Endodermal cell (in vitro differentiated cells): ENCODE data around the gene DNASE2. TPM values are rescaled to one million over a fixed set of nuclear protein-coding genes. Genes with fewer than 3 reads are reported as not detected.
A peak's percentile ranks its signal among the peaks of the same experiment; 100 is the strongest.
"Not testable (repeated sequence)": the region's sequence is repeated elsewhere in the genome, so short reads cannot be mapped to it uniquely, and the experiment has no call there.

Source experiments
- DNase-seq: peaks from one replicate; pipeline ENCODE4 v3.0.0-alpha.2; 2017
- H3K27ac ChIP-seq: 2 replicates; pipeline ENCODE4 v1.5.1; 2013; ENCODE audit warnings: mild to moderate bottlenecking, low read depth, low read length, moderate library complexity
- H3K27me3 ChIP-seq: 2 replicates; pipeline ENCODE4 v1.6.1; 2013; ENCODE audit warnings: mild to moderate bottlenecking, low read length, moderate library complexity; ENCODE audit not compliant: insufficient read depth, control insufficient read depth, poor library complexity, severe bottlenecking
- H3K36me3 ChIP-seq: 2 replicates; pipeline ENCODE4 v1.7.0; 2013; ENCODE audit warnings: mild to moderate bottlenecking, low read length, moderate library complexity; ENCODE audit not compliant: control insufficient read depth, insufficient read depth
- H3K4me1 ChIP-seq: one replicate; pipeline ENCODE4 v1.7.0; 2013; ENCODE audit warnings: low read length; ENCODE audit not compliant: control insufficient read depth, insufficient read depth
- H3K4me3 ChIP-seq: 2 replicates; pipeline ENCODE4 v1.5.1; 2013; ENCODE audit warnings: mild to moderate bottlenecking, low read length, moderate library complexity
- H3K9ac ChIP-seq: 2 replicates; pipeline ENCODE4 v1.6.1; 2013; ENCODE audit warnings: mild to moderate bottlenecking, low read length, moderate library complexity; ENCODE audit not compliant: poor library complexity, severe bottlenecking; ENCODE audit errors: extremely low read depth
- H3K9me3 ChIP-seq: 2 replicates; pipeline ENCODE4 v1.6.1; 2013; ENCODE audit warnings: mild to moderate bottlenecking, low read length, moderate library complexity; ENCODE audit not compliant: control insufficient read depth
- H3K27ac Mint-ChIP-seq: 2 replicates; pipeline ENCODE4 v1.8.0; 2020; ENCODE audit warnings: mixed read lengths
- H3K27me3 Mint-ChIP-seq: 2 replicates; pipeline ENCODE4 v1.8.0; 2021; ENCODE audit warnings: mild to moderate bottlenecking, mixed read lengths; ENCODE audit not compliant: insufficient read depth
- H3K36me3 Mint-ChIP-seq: 2 replicates; pipeline ENCODE4 v1.8.0; 2020; ENCODE audit warnings: low read depth, mixed read lengths
- H3K4me1 Mint-ChIP-seq: 2 replicates; pipeline ENCODE4 v1.8.0; 2020; ENCODE audit warnings: mixed read lengths
- H3K4me3 Mint-ChIP-seq: 2 replicates; pipeline ENCODE4 v1.8.0; 2020; ENCODE audit warnings: mild to moderate bottlenecking, moderate library complexity, mixed read lengths
- H3K9me3 Mint-ChIP-seq: 2 replicates; pipeline ENCODE4 v1.8.0; 2020; ENCODE audit warnings: mild to moderate bottlenecking, mixed read lengths
- WGBS, 2 experiments: methylation state at CpG; one replicate each; pipeline versions ENCODE4 v1.1.5 to v1.1.7; 2013; ENCODE audit warnings: missing lambda C conversion rate in 2 of 2, mixed read lengths in 1 of 2; ENCODE audit not compliant: insufficient coverage in 1 of 2, insufficient read length in 1 of 2; 5-methylcytosine and 5-hydroxymethylcytosine counted together
- total RNA-seq, 2 donors: library from RNA; stranded (reverse); fragmentation: NEBNext Ultra II Directional in 1 of 2; extraction: Animal tissue kit (Norgen Biotek cat#: 25700) in 1 of 2; gene quantifications; 2 replicates in 1 of 2; 3 replicates in 1 of 2; pipeline ENCODE4 v1.2.1, GENCODE V29; 2021
- TF ChIP-seq, protein P1 (sequence below): fragments of 200-600 bp; sonication (generic); conservative IDR thresholded peaks from 2 replicates; pipeline ENCODE4 v1.5.0; 2021; ENCODE audit warnings: antibody characterized with exemption, mild to moderate bottlenecking

DNASE2 gene
- total RNA-seq, 2 donors from 2014 or later: 20.8 to 32.3 TPM

DNA sequence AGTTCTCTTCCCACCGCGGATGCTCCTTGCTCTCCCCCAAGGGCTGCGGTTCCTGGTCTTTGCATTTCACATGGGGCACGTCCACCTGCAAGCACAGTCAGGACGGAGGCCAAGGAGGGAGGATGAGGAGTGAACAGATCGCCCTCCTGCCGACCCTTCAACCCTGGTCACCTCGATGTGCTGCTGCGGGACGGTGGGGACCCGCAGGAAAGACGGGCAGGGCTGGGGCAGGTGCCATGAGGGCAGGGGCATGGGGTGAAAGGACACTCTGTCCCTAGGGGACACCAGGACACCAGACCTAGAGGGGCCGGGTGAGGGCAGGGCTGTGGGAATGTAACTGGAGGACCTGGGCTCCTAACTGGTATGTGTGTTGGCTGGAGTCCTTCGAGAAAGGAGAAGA lies 37.0 kb upstream of the DNASE2 start:
- 89 to 97% methylated on average over 5 to 14 of the region's 14 CpGs for WGBS, 2 experiments
- Mint-ChIP-seq H3K36me3 (peaks cover 16% of the 10 kb centered on the region), H3K4me1 (peaks cover 11% of the 10 kb centered on the region), H3K4me3 (no peak overlapping the region), H3K9me3 (peaks cover 10% of the 10 kb centered on the region), H3K27ac (no peak overlapping the region), H3K27me3 (peaks cover 13% of the 10 kb centered on the region)
- Histone ChIP-seq H3K27me3 (no peaks in the 10 kb centered on the region), H3K4me3 (no peak overlapping the region), H3K36me3 (peaks cover 13% of the 10 kb centered on the region), H3K4me1 (peaks cover 2% of the 10 kb centered on the region), H3K9ac (no peak overlapping the region), H3K27ac (no peak overlapping the region), H3K9me3 (no peaks in the 10 kb centered on the region)
- no peak for DNase-seq
- TF ChIP-seq, protein P1, sequence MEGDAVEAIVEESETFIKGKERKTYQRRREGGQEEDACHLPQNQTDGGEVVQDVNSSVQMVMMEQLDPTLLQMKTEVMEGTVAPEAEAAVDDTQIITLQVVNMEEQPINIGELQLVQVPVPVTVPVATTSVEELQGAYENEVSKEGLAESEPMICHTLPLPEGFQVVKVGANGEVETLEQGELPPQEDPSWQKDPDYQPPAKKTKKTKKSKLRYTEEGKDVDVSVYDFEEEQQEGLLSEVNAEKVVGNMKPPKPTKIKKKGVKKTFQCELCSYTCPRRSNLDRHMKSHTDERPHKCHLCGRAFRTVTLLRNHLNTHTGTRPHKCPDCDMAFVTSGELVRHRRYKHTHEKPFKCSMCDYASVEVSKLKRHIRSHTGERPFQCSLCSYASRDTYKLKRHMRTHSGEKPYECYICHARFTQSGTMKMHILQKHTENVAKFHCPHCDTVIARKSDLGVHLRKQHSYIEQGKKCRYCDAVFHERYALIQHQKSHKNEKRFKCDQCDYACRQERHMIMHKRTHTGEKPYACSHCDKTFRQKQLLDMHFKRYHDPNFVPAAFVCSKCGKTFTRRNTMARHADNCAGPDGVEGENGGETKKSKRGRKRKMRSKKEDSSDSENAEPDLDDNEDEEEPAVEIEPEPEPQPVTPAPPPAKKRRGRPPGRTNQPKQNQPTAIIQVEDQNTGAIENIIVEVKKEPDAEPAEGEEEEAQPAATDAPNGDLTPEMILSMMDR: no peak

DNA sequence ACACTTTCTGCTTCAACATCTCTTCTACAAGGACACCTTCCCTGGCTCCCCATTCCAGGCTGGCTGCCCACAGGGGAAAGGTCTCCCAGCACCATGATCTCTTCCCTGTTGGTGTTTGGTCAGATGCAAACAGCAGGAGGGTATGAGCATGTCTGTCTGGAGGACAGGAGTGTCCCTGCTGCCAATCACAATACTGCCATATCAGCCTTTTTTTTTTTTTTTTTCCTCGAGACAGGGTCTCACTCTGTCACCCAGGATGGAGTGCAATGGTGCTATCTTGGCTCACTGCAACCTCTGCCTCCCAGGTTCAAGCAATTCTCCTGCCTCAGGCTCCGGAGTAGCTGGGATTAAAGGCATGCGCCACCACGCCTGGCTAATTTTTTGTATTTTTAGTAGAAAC lies 34.6 kb upstream of the DNASE2 start:
- WGBS, 2 experiments: 79 to 94% methylated on average over 3 to 4 of the region's 4 CpGs
- H3K36me3 ChIP-seq: not testable (repeated sequence)
- H3K9me3 Mint-ChIP-seq: peaks cover 10% of the 10 kb centered on the region

DNA sequence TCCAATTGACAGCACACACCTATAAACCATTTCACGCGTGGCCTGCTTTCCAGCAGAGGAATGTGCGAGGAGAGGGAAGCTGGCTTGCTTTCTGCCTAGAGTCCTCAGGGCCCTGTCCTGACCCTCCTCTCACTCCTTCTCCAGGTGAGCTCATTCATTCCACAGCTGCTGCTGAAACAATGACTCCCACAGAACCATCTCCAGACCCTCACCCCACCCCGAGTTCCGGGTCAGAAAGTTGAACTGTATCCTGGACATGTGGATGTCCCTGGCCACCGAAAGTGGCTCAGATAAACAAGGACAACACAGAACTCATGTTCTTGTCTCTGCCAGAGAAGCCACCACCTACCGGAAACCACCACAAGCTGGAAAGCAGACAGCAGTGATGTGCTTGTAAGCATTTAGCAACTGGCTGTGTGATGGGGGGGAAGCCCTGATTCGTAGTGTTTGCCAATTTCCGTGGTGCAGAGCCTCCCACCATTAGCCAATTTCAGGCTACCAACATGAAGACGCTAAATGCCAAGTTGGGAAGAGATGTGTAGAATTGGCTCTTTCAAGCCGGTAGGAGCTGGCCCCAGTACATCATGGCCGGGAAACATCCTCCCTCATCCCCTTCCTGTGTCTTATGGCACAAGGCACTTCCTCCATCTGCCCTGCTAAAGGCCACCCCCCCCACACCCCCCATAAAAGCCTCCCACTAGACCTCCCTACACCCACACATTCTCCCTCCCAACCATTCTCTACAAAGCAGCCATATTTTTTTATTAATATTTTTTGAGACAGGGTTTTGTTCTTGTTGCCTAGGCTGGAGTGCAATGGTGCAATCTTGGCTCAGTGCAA lies 32.8 kb upstream of the DNASE2 start:
- H3K27ac ChIP-seq: no peak overlapping the region
- peaks cover 12% of the 10 kb centered on the region for H3K27me3 Mint-ChIP-seq
- TF ChIP-seq, protein P1: no peak

More for the DNA sequence above, 34.6 kb upstream of the DNASE2 start:
- H3K4me1 ChIP-seq, H3K4me3 ChIP-seq, H3K36me3 Mint-ChIP-seq, H3K27me3 ChIP-seq, H3K9me3 ChIP-seq, H3K9ac ChIP-seq, H3K27ac Mint-ChIP-seq, H3K4me3 Mint-ChIP-seq, DNase-seq, H3K27ac ChIP-seq: not testable (repeated sequence)
- H3K27me3 Mint-ChIP-seq: peaks cover 13% of the 10 kb centered on the region
- H3K4me1 Mint-ChIP-seq: peaks cover 22% of the 10 kb centered on the region

More for the DNA sequence above, 32.8 kb upstream of the DNASE2 start:
- Mint-ChIP-seq H3K9me3 (peaks cover 7% of the 10 kb centered on the region), H3K27ac (peak overlapping the region; percentile 97), H3K4me1 (peaks cover 22% of the 10 kb centered on the region), H3K36me3 (no peaks in the 10 kb centered on the region), H3K4me3 (peak overlapping the region; percentile 45)
- peaks cover 6% of the 10 kb centered on the region for H3K4me1 ChIP-seq
- WGBS, 2 experiments: 87 to 96% methylated on average over 9 to 11 of the region's 12 CpGs
- no peaks in the 10 kb centered on the region for H3K27me3 ChIP-seq
- peak; percentile 64 for DNase-seq
- H3K4me3 ChIP-seq: no peak overlapping the region
- H3K36me3 ChIP-seq: no peaks in the 10 kb centered on the region
- H3K9ac ChIP-seq: no peak overlapping the region
- no peaks in the 10 kb centered on the region for H3K9me3 ChIP-seq
